Brain pericyte (primary cell): ENCODE data around the gene KANSL1L.
"Not testable (repeated sequence)": the region's sequence is repeated elsewhere in the genome, so short reads cannot be mapped to it uniquely, and the experiment has no call there.

Experiments used
- DNase-seq: peaks from one replicate; pipeline ENCODE4 v3.0.0-alpha.2; 2012; ENCODE audit warnings: low read depth, low spot score

The KANSL1L gene, protein sequence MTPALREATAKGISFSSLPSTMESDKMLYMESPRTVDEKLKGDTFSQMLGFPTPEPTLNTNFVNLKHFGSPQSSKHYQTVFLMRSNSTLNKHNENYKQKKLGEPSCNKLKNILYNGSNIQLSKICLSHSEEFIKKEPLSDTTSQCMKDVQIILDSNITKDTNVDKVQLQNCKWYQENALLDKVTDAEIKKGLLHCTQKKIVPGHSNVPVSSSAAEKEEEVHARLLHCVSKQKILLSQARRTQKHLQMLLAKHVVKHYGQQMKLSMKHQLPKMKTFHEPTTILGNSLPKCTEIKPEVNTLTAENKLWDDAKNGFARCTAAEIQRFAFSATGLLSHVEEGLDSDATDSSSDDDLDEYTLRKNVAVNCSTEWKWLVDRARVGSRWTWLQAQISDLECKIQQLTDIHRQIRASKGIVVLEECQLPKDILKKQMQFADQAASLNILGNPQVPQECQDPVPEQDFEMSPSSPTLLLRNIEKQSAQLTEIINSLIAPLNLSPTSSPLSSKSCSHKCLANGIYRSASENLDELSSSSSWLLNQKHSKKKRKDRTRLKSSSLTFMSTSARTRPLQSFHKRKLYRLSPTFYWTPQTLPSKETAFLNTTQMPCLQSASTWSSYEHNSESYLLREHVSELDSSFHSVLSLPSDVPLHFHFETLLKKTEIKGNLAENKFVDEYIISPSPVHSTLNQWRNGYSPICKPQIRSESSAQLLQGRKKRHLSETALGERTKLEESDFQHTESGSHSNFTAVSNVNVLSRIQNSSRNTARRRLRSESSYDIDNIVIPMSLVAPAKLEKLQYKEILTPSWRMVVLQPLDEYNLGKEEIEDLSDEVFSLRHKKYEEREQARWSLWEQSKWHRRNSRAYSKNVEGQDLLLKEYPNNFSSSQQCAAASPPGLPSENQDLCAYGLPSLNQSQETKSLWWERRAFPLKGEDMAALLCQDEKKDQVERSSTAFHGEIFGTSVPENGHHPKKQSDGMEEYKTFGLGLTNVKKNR

DNA sequence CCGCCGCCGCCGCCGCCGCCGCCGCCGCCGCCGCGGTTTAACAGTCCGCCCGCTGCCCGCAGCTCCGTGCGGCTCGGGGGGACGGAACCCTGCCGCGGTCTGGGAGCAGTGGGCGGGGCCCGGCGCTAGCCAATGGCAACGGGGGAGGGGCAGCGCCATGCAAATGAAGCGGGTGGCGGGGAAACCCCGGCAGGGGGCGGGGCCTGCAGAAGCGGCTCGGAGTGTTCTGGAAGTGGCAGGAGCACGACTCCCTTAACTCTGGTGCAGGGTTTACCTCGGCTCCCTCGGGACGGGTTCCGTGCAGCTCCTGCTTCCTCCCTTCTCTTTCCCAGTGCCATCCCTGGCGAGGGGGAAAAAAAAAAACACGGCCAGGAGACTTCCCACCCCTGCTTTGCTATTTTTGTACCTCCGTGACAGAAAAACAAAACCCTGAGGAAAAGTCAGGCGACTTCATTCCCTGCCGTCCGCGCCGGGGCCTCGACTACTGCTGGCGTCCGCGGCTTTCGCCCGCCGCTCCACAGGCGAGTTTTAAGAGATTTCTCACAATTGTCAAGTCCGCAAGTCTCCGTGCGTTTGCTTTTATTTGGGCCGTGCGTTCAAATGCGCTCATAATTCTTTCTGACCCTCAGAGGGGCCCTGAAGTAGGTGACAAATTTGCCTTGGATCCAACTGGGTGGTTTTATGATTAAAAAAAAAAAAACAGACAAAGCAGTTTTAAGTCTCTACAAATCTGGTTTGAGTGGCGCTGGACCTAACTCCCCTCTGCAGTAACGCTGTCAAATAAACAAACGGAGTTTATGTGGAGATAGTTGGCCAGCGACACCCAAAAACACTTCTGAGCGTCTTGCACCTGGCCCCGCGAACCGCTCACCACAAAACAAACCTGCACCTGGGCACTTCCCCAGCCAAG is at the start of gene KANSL1L:
KANSL1L (minus strand) TSS at position 101 of the 910 bp plus-strand sequence. CDS start 16,827 bp downstream, outside the sequence.
- peak; percentile 89 for DNase-seq

DNA sequence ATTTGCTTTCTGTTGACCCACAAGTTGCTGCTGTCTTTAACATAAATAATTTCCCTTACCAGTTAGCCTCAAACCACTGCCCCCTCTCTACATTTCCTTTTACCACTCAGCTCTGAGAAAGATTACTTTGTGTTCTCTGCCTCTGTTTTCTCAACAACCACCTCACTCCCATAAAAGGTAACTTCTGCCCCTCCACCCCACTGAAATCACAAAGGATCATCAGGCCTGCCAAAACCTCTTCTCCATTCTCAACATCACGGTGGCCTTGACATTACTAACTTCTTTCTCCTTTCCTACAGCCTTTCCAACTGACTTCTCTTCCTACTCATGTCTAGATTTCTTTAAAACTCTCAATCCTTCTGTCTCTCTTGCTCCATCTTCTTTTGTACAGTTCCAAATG is 43.9 kb upstream of the KANSL1L start:
- no peak for DNase-seq

DNA sequence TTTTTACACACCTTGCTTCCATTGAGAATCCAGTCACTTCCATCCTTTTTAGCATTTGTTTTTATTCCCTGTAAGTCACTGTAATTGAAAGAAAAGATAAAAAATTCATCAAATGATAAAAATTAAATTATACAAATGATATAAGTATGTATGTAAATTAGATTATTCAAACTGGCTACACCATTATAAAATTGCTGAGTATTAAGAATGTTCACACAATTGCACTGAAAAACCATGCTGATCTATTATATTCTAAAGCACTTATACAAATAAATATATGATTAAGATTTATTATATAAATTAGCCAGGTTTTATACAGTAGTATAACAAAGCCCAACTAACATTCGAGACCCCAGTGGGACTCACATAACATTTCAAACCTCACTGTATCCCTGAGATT is 39.0 kb upstream of the KANSL1L start:
- DNase-seq: no peak

DNA sequence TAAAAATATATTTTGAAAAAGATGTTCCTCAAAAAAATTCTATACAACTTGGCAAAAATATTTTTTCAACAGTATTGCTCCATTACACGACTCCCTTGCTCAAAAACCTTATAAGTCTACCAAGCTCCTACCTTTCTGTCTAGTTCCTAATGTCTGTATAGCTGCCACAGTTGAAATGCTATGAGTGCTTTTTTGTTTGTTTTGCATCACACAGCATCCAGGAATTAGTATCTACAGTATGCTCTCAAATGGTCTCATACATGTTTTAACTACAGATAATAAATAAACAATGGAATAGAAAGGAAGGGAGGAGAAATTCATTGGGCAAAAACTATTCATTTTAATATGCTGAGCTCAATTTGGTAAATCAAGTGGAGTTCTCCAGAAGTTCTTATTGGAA is 36.7 kb upstream of the KANSL1L start:
- no peak for DNase-seq

DNA sequence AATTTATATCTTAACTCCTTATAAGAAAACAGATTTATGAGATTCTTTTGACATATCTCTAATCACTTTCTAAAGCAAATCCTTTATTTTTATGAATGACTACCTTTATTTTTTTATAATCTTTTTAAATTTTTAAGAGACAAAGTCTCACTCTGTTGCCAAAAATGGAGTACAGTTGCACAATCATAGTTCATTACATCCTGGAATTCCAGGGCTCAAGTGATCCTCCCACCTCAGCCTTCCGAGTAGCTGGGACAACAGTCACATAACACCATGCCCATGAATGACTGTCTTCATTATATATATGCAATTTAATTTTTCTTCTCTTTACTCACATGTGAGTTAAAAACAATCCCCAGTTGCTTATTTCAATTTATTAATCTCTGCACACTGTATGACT is 32.3 kb upstream of the KANSL1L start:
- no peak for DNase-seq

DNA sequence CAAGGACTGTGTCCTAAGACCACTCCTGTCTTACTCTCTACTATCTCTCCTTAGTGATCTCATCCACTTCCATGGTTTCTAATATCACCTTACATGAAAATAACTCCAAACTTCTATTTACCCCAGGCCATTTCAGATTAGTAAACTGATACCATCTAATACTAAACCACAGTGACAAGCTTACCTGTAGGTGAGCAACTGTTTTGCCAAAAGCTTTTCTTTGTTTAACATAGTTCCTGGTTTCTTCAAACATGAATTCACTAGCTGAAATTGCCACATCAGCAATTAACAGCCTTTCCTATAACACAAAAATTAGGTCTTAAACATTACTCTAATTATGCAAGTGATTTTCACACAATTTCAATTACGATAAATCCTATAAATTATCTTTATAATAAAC is 31.9 kb upstream of the KANSL1L start:
- no peak for DNase-seq

DNA sequence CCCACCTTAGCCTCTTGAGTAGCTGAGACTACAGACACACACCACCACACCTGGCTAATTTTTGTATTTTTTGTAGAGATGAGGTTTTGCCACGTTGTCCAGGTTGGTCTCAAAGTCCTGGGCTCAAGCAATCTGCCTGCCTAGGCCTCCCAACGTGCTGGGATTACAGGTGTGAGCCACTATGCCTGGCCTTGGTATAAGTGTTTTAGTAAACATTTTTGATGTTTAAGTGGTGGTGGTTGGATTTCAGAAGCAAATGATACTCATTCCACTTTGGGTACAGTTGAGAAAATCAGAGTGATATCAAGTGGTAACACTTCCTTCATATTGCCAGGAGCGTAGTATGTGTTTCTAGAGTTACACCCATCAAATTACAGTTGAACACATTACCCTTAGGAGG is 28.6 kb upstream of the KANSL1L start:
- no peak for DNase-seq

DNA sequence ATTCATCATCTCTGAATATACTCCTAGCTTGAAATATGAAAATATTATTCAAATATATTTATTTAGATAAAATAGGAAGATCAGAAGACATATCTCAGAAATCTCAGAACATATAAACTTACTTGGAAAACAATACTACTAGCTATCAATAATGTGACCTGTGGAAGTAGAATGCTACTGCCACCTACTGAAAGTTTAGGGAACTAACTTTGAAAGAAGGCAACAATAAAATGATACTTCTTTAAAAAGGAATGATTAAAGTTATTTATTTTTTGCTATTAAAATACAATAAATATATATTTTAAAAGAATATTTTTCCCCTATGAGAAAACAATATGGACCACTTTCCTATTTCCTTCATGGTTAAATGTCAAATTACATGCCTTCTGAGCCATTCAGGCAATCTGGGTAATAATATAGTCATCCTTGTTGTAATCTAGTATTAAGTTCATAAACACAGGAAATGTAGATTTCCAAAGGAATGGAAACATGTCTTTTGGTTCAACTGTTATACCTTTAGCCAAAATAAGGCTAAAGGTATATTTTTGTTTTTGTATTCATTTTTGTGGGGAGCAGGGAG is 28.1 kb upstream of the KANSL1L start:
- no peak for DNase-seq

DNA sequence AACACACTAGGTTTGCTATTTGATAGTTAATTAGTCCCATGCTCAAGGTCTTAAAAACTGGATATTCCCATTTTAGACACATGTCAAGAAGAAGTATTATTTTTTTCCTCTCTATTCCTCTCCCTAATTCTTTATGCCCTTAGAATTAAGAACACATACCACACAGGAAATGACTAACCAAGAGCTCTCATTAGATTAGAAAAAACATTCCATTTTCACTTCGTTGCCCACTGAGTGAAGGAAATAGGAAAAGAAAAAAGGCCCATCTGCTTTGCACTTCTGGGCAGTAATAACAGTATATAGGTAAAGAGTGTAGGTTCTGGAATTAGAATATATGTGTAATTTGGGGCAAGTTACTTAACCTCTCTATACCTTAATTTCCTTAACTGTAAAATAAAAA is 27.1 kb upstream of the KANSL1L start:
- no peak for DNase-seq

DNA sequence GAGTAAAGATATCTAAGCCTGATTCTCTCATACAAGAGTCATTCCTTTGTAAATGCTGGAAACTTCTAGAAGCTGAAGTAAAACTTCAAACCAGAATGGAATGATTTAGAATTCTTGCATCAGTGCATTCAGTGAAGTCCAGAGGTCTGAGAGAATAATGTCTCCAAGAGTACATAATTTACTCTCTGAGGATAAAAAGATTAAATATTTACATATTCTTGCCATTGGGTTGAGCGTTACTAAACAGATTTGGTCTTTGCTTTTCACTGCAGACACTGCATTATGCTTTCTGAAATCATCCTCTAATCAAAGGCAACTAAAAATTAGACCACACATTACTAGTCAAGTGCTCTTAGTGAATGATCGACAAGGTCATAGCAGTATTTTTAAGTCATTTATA is 26.5 kb upstream of the KANSL1L start:
- DNase-seq: no peak

DNA sequence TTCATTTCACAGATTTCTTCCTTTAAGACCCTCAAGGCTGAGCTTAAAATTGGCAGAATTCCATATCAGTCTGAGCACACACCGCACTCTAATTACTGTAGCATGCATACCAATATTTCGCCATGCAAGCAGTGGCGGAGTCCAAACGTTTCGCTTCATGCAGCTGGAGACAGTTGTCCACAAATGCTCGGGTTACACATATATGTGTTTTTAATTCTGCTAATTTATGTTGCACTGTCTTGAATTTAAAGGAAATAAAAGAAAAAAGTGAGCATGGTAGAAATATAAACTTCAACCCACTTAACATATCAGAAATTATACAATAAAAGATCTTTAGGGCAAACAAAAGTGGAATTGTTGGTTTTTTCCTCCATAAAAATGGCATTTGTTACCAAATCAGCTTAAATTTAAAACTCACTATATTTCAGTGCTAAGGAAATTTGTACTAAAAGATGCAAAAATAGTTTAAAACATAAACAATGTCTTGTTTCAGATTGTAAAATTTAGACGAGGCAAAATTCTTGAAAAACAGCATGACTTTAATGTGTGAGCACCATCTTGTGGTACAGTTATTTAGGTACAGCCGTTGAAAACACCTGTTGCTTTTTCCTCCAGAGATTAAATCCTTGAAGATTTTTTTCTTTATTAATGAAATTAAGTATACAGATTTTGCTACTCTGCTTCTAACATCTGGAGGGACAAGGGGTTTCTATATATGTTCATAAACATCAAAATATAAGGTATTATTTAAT is 24.1 kb upstream of the KANSL1L start:
- DNase-seq: no peak

DNA sequence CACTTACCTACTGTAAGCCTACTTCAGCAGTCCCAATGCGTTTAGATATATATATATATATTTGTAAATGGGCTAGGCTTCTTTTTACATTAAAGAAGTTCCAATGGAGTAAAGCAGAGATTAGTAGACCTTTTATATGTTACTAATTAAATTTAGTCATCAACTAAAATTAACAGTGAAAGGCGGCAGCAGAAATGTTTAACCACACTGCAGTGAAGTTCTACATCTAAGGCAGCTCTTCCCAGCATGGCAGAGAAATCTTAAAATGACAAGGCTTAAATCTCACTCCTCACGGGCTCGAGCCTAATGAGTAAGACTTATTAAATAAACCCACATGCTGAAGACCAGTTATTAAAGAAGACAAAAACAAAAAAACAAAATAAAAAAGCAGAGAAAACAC is 19.1 kb upstream of the KANSL1L start:
- no peak for DNase-seq

DNA sequence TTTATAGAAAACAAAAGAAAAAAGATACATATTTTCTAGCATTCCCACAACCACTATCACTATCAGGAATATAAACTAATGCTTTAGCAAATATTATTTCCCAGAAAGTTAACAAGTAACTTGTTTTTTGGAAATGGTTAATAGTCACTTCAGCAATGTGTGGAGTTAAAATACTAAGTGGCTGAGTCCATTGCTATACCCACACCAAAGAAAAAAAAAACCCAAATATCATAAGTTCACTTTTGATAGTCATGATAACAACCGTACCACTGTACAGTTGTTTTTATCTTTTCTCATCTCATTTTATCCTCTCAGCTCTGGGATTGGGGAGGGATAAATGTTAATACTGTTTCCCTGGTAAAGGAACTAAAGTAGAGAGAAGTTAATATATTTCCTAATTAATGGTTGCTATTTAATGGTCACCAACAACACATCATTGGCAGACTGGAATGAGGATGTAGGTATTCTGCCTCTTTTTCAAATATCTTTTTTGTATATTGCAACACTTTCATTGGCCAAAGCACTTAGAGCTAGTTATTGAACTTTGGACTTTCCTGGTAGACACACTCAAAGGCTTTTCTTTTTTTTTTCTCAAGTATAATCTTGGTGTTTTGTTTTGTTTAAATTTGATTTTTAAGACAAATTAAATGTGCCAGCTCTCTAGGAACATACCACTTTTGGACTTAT is 18.4 kb upstream of the KANSL1L start:
- DNase-seq: no peak

DNA sequence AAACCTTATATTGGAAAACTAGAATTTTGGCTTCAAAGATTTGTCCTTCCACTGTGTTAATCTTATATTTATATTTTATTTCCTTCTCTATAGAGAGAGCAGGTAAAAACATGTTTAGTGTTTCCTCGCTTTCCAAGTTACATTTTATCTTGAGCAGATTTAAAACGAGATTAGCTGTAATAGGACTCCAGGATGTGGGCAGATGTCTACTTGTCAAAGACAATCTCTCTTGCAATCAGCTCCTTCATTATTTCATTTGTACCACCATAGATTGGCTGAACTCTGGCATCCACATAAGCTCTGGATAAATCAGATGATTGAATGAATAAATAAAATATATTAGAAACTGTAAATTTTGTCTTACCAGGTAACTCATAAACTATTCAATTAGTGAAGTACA is 17.5 kb upstream of the KANSL1L start:
- no peak for DNase-seq

DNA sequence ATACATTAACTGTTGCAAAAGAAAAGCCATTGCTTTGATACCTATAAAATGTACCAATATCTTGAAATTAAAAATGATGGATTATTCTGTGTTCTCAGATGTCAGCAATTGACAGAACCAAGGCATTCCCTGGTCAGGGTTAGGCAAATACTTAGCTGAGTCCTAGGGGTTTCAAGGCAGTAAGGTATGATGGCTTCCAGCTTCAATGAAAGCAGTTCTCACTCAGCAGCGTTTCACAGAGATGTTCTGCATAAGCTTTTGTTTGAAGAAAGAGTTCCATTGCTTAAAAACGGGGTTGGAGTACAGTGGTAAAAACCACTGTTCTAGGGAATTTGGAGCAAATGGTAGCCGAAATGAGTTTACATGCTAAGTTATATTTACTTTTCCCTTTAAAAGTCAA is 17.0 kb upstream of the KANSL1L start:
- DNase-seq: no peak

DNA sequence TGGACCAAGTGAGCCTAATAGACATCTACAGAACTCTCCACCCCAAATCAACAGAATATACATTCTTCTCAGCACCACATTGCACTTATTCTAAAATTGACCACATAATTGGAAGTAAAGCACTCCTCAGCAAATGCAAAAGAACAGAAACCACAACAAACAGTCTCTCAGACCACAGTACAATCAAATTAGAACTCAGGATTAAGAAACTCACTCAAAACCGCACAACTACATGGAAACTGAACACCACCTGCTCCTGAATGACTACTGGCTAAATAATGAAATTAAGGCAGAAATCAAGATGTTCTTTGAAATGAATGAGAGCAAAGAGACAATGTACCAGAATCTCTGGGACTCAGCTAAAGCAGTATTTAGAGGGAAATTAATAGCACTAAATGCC is 12.7 kb upstream of the KANSL1L start:
- DNase-seq: not testable (repeated sequence)

DNA sequence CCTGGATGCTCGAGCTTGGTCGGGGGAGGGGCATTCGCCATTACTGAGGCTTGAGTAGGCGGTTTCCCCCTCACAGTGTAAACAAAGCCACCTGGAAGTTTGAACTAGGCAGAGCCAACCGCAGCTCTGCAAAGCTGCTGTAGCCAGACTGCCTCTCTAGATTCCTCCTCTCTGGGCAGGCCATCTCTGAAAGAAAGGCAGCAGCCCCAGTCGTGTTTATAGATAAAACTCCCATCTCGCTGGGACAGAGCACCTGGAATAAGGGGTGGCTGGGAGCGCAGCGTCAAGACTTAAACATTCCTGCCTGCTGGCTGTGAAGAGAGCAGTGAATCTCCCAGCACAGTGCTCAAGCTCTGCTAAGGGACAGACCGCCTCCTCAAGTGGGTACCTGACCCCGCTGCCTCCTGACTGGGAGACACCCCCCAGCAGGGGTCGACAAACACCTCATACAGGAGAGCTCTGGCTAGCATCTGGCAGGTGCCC is 10.4 kb upstream of the KANSL1L start:
- DNase-seq: not testable (repeated sequence)

DNA sequence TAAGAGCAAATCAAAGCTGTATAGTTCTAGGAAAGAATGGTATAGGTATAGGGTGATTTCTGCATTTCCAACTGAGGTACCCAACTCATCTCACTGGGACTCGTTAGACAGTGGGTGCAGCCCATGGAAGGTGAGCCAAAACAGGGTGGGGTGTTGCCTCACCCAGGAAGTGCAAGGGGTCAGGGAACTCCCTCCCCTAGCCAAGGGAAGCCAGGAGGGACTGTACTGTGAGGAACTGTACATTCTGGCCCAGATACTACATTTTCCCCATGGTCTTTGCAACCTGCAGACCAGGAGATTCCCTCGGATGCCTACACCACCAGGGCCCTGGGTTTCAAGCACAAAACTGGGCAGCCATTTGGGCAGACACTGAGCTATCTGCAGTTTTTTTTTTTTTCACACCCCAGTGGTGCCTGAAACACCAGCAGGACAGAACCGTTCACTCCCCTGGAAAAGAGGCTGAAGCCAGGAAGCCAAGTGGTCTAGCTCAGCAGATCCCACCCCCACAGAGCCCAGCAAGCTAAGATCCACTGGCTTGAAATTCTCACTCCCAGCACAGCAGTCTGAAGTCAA is 9.9 kb upstream of the KANSL1L start:
- DNase-seq: not testable (repeated sequence)

DNA sequence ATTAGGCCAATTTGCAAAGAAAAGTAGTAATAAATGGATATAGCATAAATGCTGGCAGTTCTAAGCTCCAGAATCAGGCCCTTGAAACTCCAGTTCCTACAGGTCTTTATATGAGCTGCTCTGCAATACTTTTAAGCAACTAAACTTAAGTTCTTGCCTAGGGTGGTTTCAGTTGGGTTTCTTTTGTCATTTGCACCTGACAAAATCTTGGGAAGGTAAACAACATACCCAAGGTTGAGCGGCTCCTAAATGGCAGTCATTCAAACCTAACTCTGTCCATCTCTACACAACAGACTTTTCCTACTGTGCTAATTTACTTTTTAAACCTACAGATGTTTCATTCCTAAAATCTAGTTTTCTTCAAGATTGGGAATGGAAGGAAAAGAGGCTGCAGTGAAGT is 9.3 kb upstream of the KANSL1L start:
- no peak for DNase-seq
